ENCODE results near the gene NOP14.
"Not testable (repeated sequence)": the region's sequence is repeated elsewhere in the genome, so short reads cannot be mapped to it uniquely, and the experiment has no call there.

The NOP14 gene

GRCh38 chr4:2963175-2963965, at the start of gene NOP14, which contains the start of gene GRK4:
TSS of gene NOP14 (minus strand) at chr4:2963406. CDS start at chr4:2963319, 87 bp downstream.
TSS of gene GRK4 (plus strand) at chr4:2963571. CDS start at chr4:2964071, 500 bp downstream.
- peak; percentile 97 for DNase-seq (ENCODE audit: low read depth)

GRCh38 chr4:3011456-3012220, 48.4 kb upstream of the NOP14 start:
- no peak for DNase-seq (ENCODE audit: low read depth)

GRCh38 chr4:3010998-3011397, 47.8 kb upstream of the NOP14 start:
- peak; percentile 76 for DNase-seq (ENCODE audit: low read depth)

GRCh38 chr4:3010577-3010976, 47.4 kb upstream of the NOP14 start:
- no peak for DNase-seq (ENCODE audit: low read depth)

- peak; percentile 47 for DNase-seq (ENCODE audit: low read depth)
Measured at GRCh38 chr4:3009422-3009821, 46.2 kb upstream of the NOP14 start.

- no peak for DNase-seq (ENCODE audit: low read depth)
Measured at GRCh38 chr4:3007724-3008123, 44.5 kb upstream of the NOP14 start.

GRCh38 chr4:2996415-2996814, 33.2 kb upstream of the NOP14 start:
- DNase-seq (ENCODE audit: low read depth): no peak

GRCh38 chr4:2995546-2996265, 32.5 kb upstream of the NOP14 start:
- DNase-seq (ENCODE audit: low read depth): no peak

- DNase-seq (ENCODE audit: low read depth): no peak
Measured at GRCh38 chr4:2994917-2995316, 31.7 kb upstream of the NOP14 start.

GRCh38 chr4:2991243-2991642, 28.0 kb upstream of the NOP14 start:
- no peak for DNase-seq (ENCODE audit: low read depth)

- DNase-seq (ENCODE audit: low read depth): not testable (repeated sequence)
Measured at GRCh38 chr4:2983715-2984114, 20.5 kb upstream of the NOP14 start.

- no peak for DNase-seq (ENCODE audit: low read depth)
Measured at GRCh38 chr4:2982012-2982411, 18.8 kb upstream of the NOP14 start.

GRCh38 chr4:2981256-2981819, 18.1 kb upstream of the NOP14 start:
- no peak for DNase-seq (ENCODE audit: low read depth)

GRCh38 chr4:2977211-2978088, 14.2 kb upstream of the NOP14 start:
- no peak for DNase-seq (ENCODE audit: low read depth)

- DNase-seq (ENCODE audit: low read depth): no peak
Measured at GRCh38 chr4:2971275-2971674, 8.1 kb upstream of the NOP14 start.

- DNase-seq (ENCODE audit: low read depth): no peak
Measured at GRCh38 chr4:2968381-2968780, 5.2 kb upstream of the NOP14 start.

GRCh38 chr4:2965262-2965661, 2.1 kb upstream of the NOP14 start:
- no peak for DNase-seq (ENCODE audit: low read depth)

- no peak for DNase-seq (ENCODE audit: low read depth)
Measured at GRCh38 chr4:2964706-2965258, 1.6 kb upstream of the NOP14 start.

- DNase-seq (ENCODE audit: low read depth): no peak
Measured at GRCh38 chr4:2963966-2964471, 813 bp upstream of the NOP14 start.

GRCh38 chr4:2962614-2963174, 512 bp downstream of the NOP14 start:
- no peak for DNase-seq (ENCODE audit: low read depth)
